ENCODE measurements around the gene HOXB2. TPM values are rescaled to one million over a fixed set of nuclear protein-coding genes. Genes with fewer than 3 reads are reported as not detected.

Gene HOXB2
- total RNA-seq, 1 experiment from 2014 or later = not detected

GRCh38 chr17:48527547-48527932 lies 17.4 kb downstream of the HOXB2 start:
- Histone ChIP-seq H2BK120ac (ENCODE audit: low read depth, low read length, poor library complexity, severe bottlenecking) (no peak overlapping the region), H3K27me3 (ENCODE audit: insufficient read depth, low read length) (peaks cover 79% of the 10 kb centered on the region; the same call in 1 of the 2 replicates), H3K9ac (ENCODE audit: extremely low read depth, insufficient read length, low read length) (no peak overlapping the region), H2BK20ac (ENCODE audit: low read depth, low read length, poor library complexity, severe bottlenecking) (no peak overlapping the region), H2AFZ (ENCODE audit: low read length) (no peak overlapping the region), H2BK5ac (ENCODE audit: insufficient read length, low read length) (no peak overlapping the region), H4K8ac (replicated peaks; ENCODE audit: insufficient read length, low read depth, low read length) (no peak overlapping the region), H3K56ac (ENCODE audit: insufficient read length, low read depth, low read length) (no peak overlapping the region), H3K18ac (ENCODE audit: insufficient read length, low read depth, low read length) (no peak overlapping the region), H3K4me1 (ENCODE audit: insufficient read depth, low read length) (peaks cover 8% of the 10 kb centered on the region; the same call in 1 of the 2 replicates), H3T11ph (ENCODE audit: low read length) (no peak overlapping the region), H3K23ac (ENCODE audit: insufficient read length, low read depth, low read length) (no peak overlapping the region), H3K79me1 (ENCODE audit: insufficient read depth, low read depth, low read length, poor library complexity, severe bottlenecking) (no peaks in the 10 kb centered on the region), H3K9me3 (ENCODE audit: control insufficient read depth, low read depth, low read length) (no peaks in the 10 kb centered on the region), H3K27ac (ENCODE audit: insufficient read length, low read depth, low read length) (no peak overlapping the region), H3K23me2 (ENCODE audit: insufficient read length, low read depth, low read length, poor library complexity, severe bottlenecking) (no peaks in the 10 kb centered on the region), H4K5ac (ENCODE audit: insufficient read length, low read depth, low read length) (no peak overlapping the region), H4K20me1 (ENCODE audit: control insufficient read depth, insufficient read depth, insufficient read length) (no peaks in the 10 kb centered on the region), H3K79me2 (ENCODE audit: insufficient read depth, low read length) (no peaks in the 10 kb centered on the region), H3K4ac (ENCODE audit: low read depth, low read length) (no peak overlapping the region), H3K14ac (ENCODE audit: insufficient read depth, low read length) (0 out of 2 replicates have a peak overlapping the region, but pooled peaks have one; percentile 31), H4K91ac (ENCODE audit: insufficient read length, low read depth, low read length) (no peak overlapping the region), H2BK15ac (ENCODE audit: low read depth, low read length) (no peak overlapping the region), H2AK5ac (ENCODE audit: insufficient read length, low read length) (no peak overlapping the region), H2BK12ac (ENCODE audit: insufficient read length, low read depth, low read length) (no peak overlapping the region), H3K4me2 (ENCODE audit: insufficient read depth, insufficient read length, low read length) (peak overlapping the region; percentile 35)
- peaks cover 100% of the 10 kb centered on the region for H3K27me3 Mint-ChIP-seq (ENCODE audit: low read depth)
- no peak for TF ChIP-seq CTCF (conservative IDR thresholded peaks at IDR 0.05)
- DNase-seq = no peak
- no peaks in the 10 kb centered on the region for H3K36me3 Mint-ChIP-seq (ENCODE audit: insufficient read depth in 1 of 3, low read depth in 3 of 3)
- H3K27ac Mint-ChIP-seq = no peak overlapping the region
- WGBS (ENCODE audit: extremely low coverage, insufficient read length, low lambda C conversion rate) = no CpG with 5 or more reads among the region's 14 CpGs
- H3K4me3 Mint-ChIP-seq = peak overlapping the region; percentile 37 to 73
- peaks cover 29 to 50% of the 10 kb centered on the region in 2 experiments for H3K4me1 Mint-ChIP-seq
- H3K9me3 Mint-ChIP-seq = peaks cover 4 to 16% of the 10 kb centered on the region in 2 experiments; a peak in 3 of 5 replicates
